HepG2 (cell line): ENCODE measurements around the gene ADAMTS18. TPM values are rescaled to one million over a fixed set of nuclear protein-coding genes. Genes with fewer than 3 reads are reported as not detected.

ENCODE experiments used
- ATAC-seq: fragments of 200-7000 bp; cut with Tn5 transposase; 3 replicates; pipeline ENCODE4 v1.9.1; 2020; ENCODE audit warnings: mild to moderate bottlenecking, moderate library complexity
- BruUV-seq: library from RNA; stranded (reverse); fragments of 400-500 nt; replicated peaks from 2 replicates; lab custom pipeline; 2021; lab: Mats Ljungman, UMichigan
- CTCF ChIA-PET: fragments of 300-600 bp; formaldehyde crosslinking; extraction: SDS; loops from one replicate; lab custom pipeline; 2021; ENCODE audit warnings: low total read pairs, inconsistent platforms, low intra/inter-chr PET ratio; lab: Yijun Ruan, JAX
- POLR2A ChIA-PET: fragments of 350-600 bp; sonication (Branson Sonifier 250); formaldehyde crosslinking; loops from one replicate; lab custom pipeline; 2020; ENCODE audit warnings: antibody characterized with exemption, inconsistent platforms; lab: Yijun Ruan, JAX
- DNase-seq: peaks from one replicate; pipeline ENCODE4 v3.0.0-alpha.2; 2015; ENCODE audit warnings: low spot score
- FAIRE-seq: peaks from 3 replicates; lab custom pipeline; 2011; peaks lifted over from hg19 to GRCh38; lab: Jason Lieb, UNC
- H2AFZ ChIP-seq: one replicate; pipeline ENCODE4 v1.6.1; 2011; ENCODE audit warnings: low read length, inconsistent platforms
- H3K27ac ChIP-seq: fragments of 300-600 bp; 3 replicates; pipeline ENCODE4 v1.8.0; 2011; ENCODE audit warnings: mixed run types, mild to moderate bottlenecking, mixed read lengths, low read length, inconsistent platforms; ENCODE audit not compliant: insufficient read depth; ENCODE audit errors: extremely low read length
- H3K27me3 ChIP-seq, 2 experiments: fragments of 200-600 bp in 1 of 2; 2 replicates in 1 of 2; 3 replicates in 1 of 2; pipeline versions ENCODE4 v1.6.0 to v1.8.0; 2011; ENCODE audit warnings: low read length in 2 of 2, mild to moderate bottlenecking in 2 of 2, moderate library complexity in 2 of 2, inconsistent platforms in 1 of 2; ENCODE audit not compliant: insufficient read depth in 2 of 2, control insufficient read depth in 1 of 2
- H3K36me3 ChIP-seq, 2 experiments: fragments of 200-600 bp in 1 of 2; replicated peaks in 1 of 2; 2 replicates in 1 of 2; 3 replicates in 1 of 2; pipeline versions ENCODE4 v1.5.1 to v1.8.0; 2011; ENCODE audit warnings: low read length in 2 of 2, inconsistent platforms in 1 of 2; ENCODE audit not compliant: insufficient read depth in 2 of 2, control insufficient read depth in 1 of 2
- H3K4me1 ChIP-seq: 2 replicates; pipeline ENCODE4 v1.5.1; 2012; ENCODE audit warnings: low read length, inconsistent platforms; ENCODE audit not compliant: insufficient read depth
- H3K4me2 ChIP-seq: 2 replicates; pipeline ENCODE4 v1.6.0; 2011; ENCODE audit warnings: low read depth, low read length, inconsistent platforms
- H3K4me3 ChIP-seq, 3 experiments: fragments of 200-600 bp in 1 of 3; sonication (generic), shearing (Covaris generic) in 1 of 3; replicated peaks in 1 of 3; 2 replicates each; pipeline ENCODE4 v1.5.1; 2011 to 2016; ENCODE audit warnings: low read length in 3 of 3, inconsistent platforms in 2 of 3, low read depth in 2 of 3, mild to moderate bottlenecking in 2 of 3, control low read depth in 1 of 3, mixed read lengths in 1 of 3; ENCODE audit not compliant: insufficient read depth in 1 of 3
- H3K79me2 ChIP-seq: one replicate; pipeline ENCODE4 v1.6.1; 2011; ENCODE audit warnings: low read length, inconsistent platforms; ENCODE audit not compliant: insufficient read depth
- H3K9ac ChIP-seq: 2 replicates; pipeline ENCODE4 v1.6.0; 2011; ENCODE audit warnings: mild to moderate bottlenecking, low read depth, low read length, inconsistent platforms; ENCODE audit not compliant: insufficient read depth
- H3K9me3 ChIP-seq: 2 replicates; pipeline ENCODE4 v1.5.1; 2012; ENCODE audit warnings: mild to moderate bottlenecking, low read length
- H4K20me1 ChIP-seq: 2 replicates; pipeline ENCODE4 v1.6.0; 2011; ENCODE audit warnings: inconsistent platforms, mild to moderate bottlenecking, low read length, moderate library complexity; ENCODE audit not compliant: insufficient read depth
- ARNT2 ChIP-seq: sonication (generic); formaldehyde crosslinking; IDR thresholded peaks from 2 replicates; pipeline ENCODE4 v1.8.0; 2022; ENCODE audit warnings: mild to moderate bottlenecking, low read depth, missing genetic modification reagents, moderate library complexity
- ATF3 ChIP-seq: sonication (generic); formaldehyde crosslinking; IDR thresholded peaks from 2 replicates; pipeline ENCODE4 v1.4.0; 2020; ENCODE audit warnings: missing genetic modification reagents
- HDAC2 ChIP-seq: sonication (generic); formaldehyde crosslinking; IDR thresholded peaks from 2 replicates; pipeline ENCODE4 v1.4.0; 2020; ENCODE audit warnings: missing genetic modification reagents
- HMG20B ChIP-seq: conservative IDR thresholded peaks from 2 replicates; pipeline ENCODE4 v1.6.1; 2016; ENCODE audit warnings: missing genetic modification reagents, missing compliant biosample characterization
- HNRNPL ChIP-seq: fragments of 200-400 bp; formaldehyde crosslinking; IDR thresholded peaks from 2 replicates; pipeline ENCODE4 v1.6.1; 2017; ENCODE audit warnings: mild to moderate bottlenecking, low read depth, low read length
- RXRB ChIP-seq: IDR thresholded peaks from 2 replicates; pipeline ENCODE4 v1.6.1; 2016; ENCODE audit warnings: borderline replicate concordance, missing genetic modification reagents, missing compliant biosample characterization
- SP4 ChIP-seq: sonication (generic); formaldehyde crosslinking; IDR thresholded peaks from 2 replicates; pipeline ENCODE4 v1.8.1; 2023; ENCODE audit warnings: mild to moderate bottlenecking, missing genetic modification reagents
- ZFP36L1 ChIP-seq: sonication (generic); formaldehyde crosslinking; IDR thresholded peaks from 2 replicates; pipeline ENCODE4 v1.8.0; 2022; ENCODE audit warnings: mild to moderate bottlenecking, missing genetic modification reagents, moderate library complexity
- ZMYM4 ChIP-seq: sonication (generic); formaldehyde crosslinking; IDR thresholded peaks from 2 replicates; pipeline ENCODE4 v1.8.1; 2023; ENCODE audit warnings: mild to moderate bottlenecking, missing genetic modification reagents
- ZNF597 ChIP-seq: sonication (generic); formaldehyde crosslinking; IDR thresholded peaks from 2 replicates; pipeline ENCODE4 v1.5.0; 2020; ENCODE audit warnings: missing genetic modification reagents
- WGBS: methylation state at CpG from one replicate; pipeline ENCODE4 v1.1.6; 2017; ENCODE audit warnings: low lambda C conversion rate; 5-methylcytosine and 5-hydroxymethylcytosine counted together
- in situ Hi-C: cut with HindIII; loops from 2 replicates; pipeline ENCODE4 v1.10.0; 2017; ENCODE audit warnings: low pct_unique_long_range_greater_than_20kb; ENCODE audit not compliant: extremely low pct_ligation_motif_present
- intact Hi-C: fragments of 100-400 bp; cut with micrococcal nuclease; formaldehyde crosslinking; loops from one replicate; pipeline ENCODE4 v1.10.0; 2022; ENCODE audit not compliant: unreplicated experiment
- polyA plus RNA-seq, 8 experiments: library from polyadenylated mRNA; depleted of rRNA in 3 of 8; stranded (reverse) in 7 of 8; unstranded in 1 of 8; fragments of >200 nt; fragmentation: Illumina TruSeq in 4 of 8; extraction: Trizol in 4 of 8; gene quantifications; 2 replicates each; pipeline versions ENCODE4 v1.2.1 to v1.2.3, GENCODE V29; 2011 to 2016; ENCODE audit warnings: low read depth in 4 of 8, missing spikeins in 1 of 8, mixed read lengths in 1 of 8; ENCODE audit not compliant: insufficient read depth in 1 of 8
- total RNA-seq, 5 experiments: library from RNA; depleted of rRNA; stranded (reverse); fragments of >200 nt; fragmentation: Illumina TruSeq; extraction: Trizol; gene quantifications; 2 replicates each; pipeline ENCODE4 v1.2.3, GENCODE V29; 2016; ENCODE audit warnings: low read depth in 1 of 5

Gene ADAMTS18
- total and polyA plus RNA-seq, 2 of the 13 experiments (the other 11 are each of a cell fraction or from before 2014, with no cell fraction given), result 0.01 TPM; not detected in 1

- Histone ChIP-seq H3K27ac (no peak overlapping the region), H3K4me3 (no peak overlapping the region)
Measured at GRCh38 chr16:77234611-77235010, 200.2 kb downstream of the ADAMTS18 start.

GRCh38 chr16:77233799-77234519 is 200.9 kb downstream of the ADAMTS18 start:
- no peak for DNase-seq
- CTCF ChIA-PET, result interaction anchor here (1.8 to 5.5 kb wide), 2 partner anchors 350 kb away, joined by 7 to 354 read pairs; no protein-coding TSS in a partner anchor
- Histone ChIP-seq H3K27me3 (peaks cover 0 to 39% of the 10 kb centered on the region in 2 experiments), H3K4me3 (no peak overlapping the region), H3K4me2 (no peak overlapping the region), H3K9ac (no peak overlapping the region), H3K27ac (no peak overlapping the region), H3K79me2 (no peaks in the 10 kb centered on the region), H2AFZ (no peak overlapping the region), H4K20me1 (no peaks in the 10 kb centered on the region), H3K4me1 (no peaks in the 10 kb centered on the region), H3K9me3 (no peaks in the 10 kb centered on the region), H3K36me3 (no peaks in the 10 kb centered on the region)
- intact Hi-C loops (loop anchor here (10.0 kb wide), 1 partner anchor 771 kb away; no protein-coding TSS in a partner anchor), in situ Hi-C loops (loop anchor here (5.0 to 25.0 kb wide), 2 partner anchors 428 to 728 kb away; no protein-coding TSS in a partner anchor)
- 18% methylated on average over 9 of the region's 9 CpGs for WGBS
- ATAC-seq, result no peak
- no TSS peak for BruUV-seq
- TF ChIP-seq ARNT2 (no peak), HMG20B (CRISPR knock-in tag) (no peak), ZFP36L1 (CRISPR knock-in tag) (no peak), SP4 (CRISPR knock-in tag) (no peak), HNRNPL (no peak), ZNF597 (CRISPR knock-in tag) (no peak), HDAC2 (CRISPR knock-in tag) (no peak)
- FAIRE-seq, result no peak
- POLR2A ChIA-PET, result no interaction called here

More at GRCh38 chr16:77234611-77235010, 200.2 kb downstream of the ADAMTS18 start:
- no TSS peak for BruUV-seq
- no peak for ATAC-seq
- Histone ChIP-seq H3K36me3 (no peaks in the 10 kb centered on the region), H3K79me2 (no peaks in the 10 kb centered on the region), H3K27me3 (peaks cover 0 to 41% of the 10 kb centered on the region in 2 experiments), H3K9me3 (no peaks in the 10 kb centered on the region)
- intact Hi-C loops, result loop anchor here (5.0 to 10.0 kb wide), 2 partner anchors 770 to 863 kb away; partner anchors contain the start of gene WWOX
- CTCF ChIA-PET, result interaction anchor here (5.5 kb wide), 1 partner anchor 349 kb away, joined by 354 read pairs; no protein-coding TSS in a partner anchor
- DNase-seq, result no peak
- TF ChIP-seq ATF3 (CRISPR knock-in tag) (no peak), RXRB (CRISPR knock-in tag) (no peak), ZMYM4 (CRISPR knock-in tag) (no peak)
- TF ChIP-seq, all 625 proteins: peak for 0
- in situ Hi-C loops, result loop anchor here (5.0 to 25.0 kb wide), 3 partner anchors 353 to 728 kb away; no protein-coding TSS in a partner anchor
- no peak for FAIRE-seq
- Histone ChIP-seq H3K9ac (no peak overlapping the region), H3K4me2 (no peak overlapping the region), H2AFZ (no peak overlapping the region), H3K4me1 (no peaks in the 10 kb centered on the region), H4K20me1 (no peaks in the 10 kb centered on the region)
- 4% methylated on average over 11 of the region's 11 CpGs for WGBS
- POLR2A ChIA-PET, result no interaction called here
